HG03457 (cell line): ENCODE data around the gene PRKAG1.

ENCODE experiments used
- ATAC-seq: cut with Tn5 transposase; IDR thresholded peaks from one replicate; pipeline ENCODE4 v1.9.1; 2021; ENCODE audit warnings: moderate number of reproducible peaks; ENCODE audit not compliant: unreplicated experiment

The PRKAG1 gene

GRCh38 chr12:49050507-49051372 is 32.2 kb upstream of the PRKAG1 start:
- ATAC-seq = no peak

- ATAC-seq = no peak
Observed at GRCh38 chr12:49049566-49050224, 31.1 kb upstream of the PRKAG1 start.

- ATAC-seq = no peak
Observed at GRCh38 chr12:49048953-49049352, 30.4 kb upstream of the PRKAG1 start.

- ATAC-seq = no peak
Observed at GRCh38 chr12:49046129-49046895, 27.7 kb upstream of the PRKAG1 start.

GRCh38 chr12:49044660-49045059 is 26.1 kb upstream of the PRKAG1 start:
- ATAC-seq = no peak

- ATAC-seq = no peak
Observed at GRCh38 chr12:49043856-49044258, 25.3 kb upstream of the PRKAG1 start.

GRCh38 chr12:49043241-49043640 is 24.7 kb upstream of the PRKAG1 start:
- ATAC-seq = no peak

- no peak for ATAC-seq
Observed at GRCh38 chr12:49041881-49042484, 23.4 kb upstream of the PRKAG1 start.

- no peak for ATAC-seq
Observed at GRCh38 chr12:49041036-49041880, 22.7 kb upstream of the PRKAG1 start.

GRCh38 chr12:49040364-49040855 is 21.8 kb upstream of the PRKAG1 start:
- no peak for ATAC-seq

GRCh38 chr12:49039421-49040363 is 21.1 kb upstream of the PRKAG1 start:
- no peak for ATAC-seq

GRCh38 chr12:49038291-49038955 is 19.8 kb upstream of the PRKAG1 start:
- no peak for ATAC-seq

- ATAC-seq = no peak
Observed at GRCh38 chr12:49037947-49038237, 19.3 kb upstream of the PRKAG1 start.

GRCh38 chr12:49037111-49037946 is 18.8 kb upstream of the PRKAG1 start:
- ATAC-seq = no peak

- no peak for ATAC-seq
Observed at GRCh38 chr12:49036029-49036428, 17.5 kb upstream of the PRKAG1 start.

GRCh38 chr12:49034286-49034622 is 15.7 kb upstream of the PRKAG1 start:
- no peak for ATAC-seq

- no peak for ATAC-seq
Observed at GRCh38 chr12:49033611-49034285, 15.2 kb upstream of the PRKAG1 start.
